Activated CD4-positive, alpha-beta T cell treated with anti-CD3 and anti-CD28 coated beads, Interleukin-2, amount 50 U/mL, for 4 hours (primary cell): ENCODE data around the gene EYA2.

Experiments
- DNase-seq, 2 experiments: peaks; one replicate each; pipeline ENCODE4 v3.0.0-alpha.2; 2020

EYA2 gene

GRCh38 chr20:47042464-47042863 lies 147.8 kb downstream of the EYA2 start:
- DNase-seq: no peak

GRCh38 chr20:47043086-47043485 lies 148.4 kb downstream of the EYA2 start:
- no peak for DNase-seq

- DNase-seq: no peak
Observed at GRCh38 chr20:47044938-47045337, 150.3 kb downstream of the EYA2 start.

- DNase-seq: no peak
Observed at GRCh38 chr20:47048054-47048453, 153.4 kb downstream of the EYA2 start.

GRCh38 chr20:47049771-47050170 lies 155.1 kb downstream of the EYA2 start:
- no peak for DNase-seq

GRCh38 chr20:47050996-47051395 lies 156.4 kb downstream of the EYA2 start:
- no peak for DNase-seq

GRCh38 chr20:47051936-47052526 lies 157.4 kb downstream of the EYA2 start:
- no peak for DNase-seq

GRCh38 chr20:47054506-47054905 lies 159.9 kb downstream of the EYA2 start:
- no peak for DNase-seq

- no peak for DNase-seq
Observed at GRCh38 chr20:47054945-47055344, 160.3 kb downstream of the EYA2 start.

- DNase-seq: no peak
Observed at GRCh38 chr20:47055699-47056369, 161.2 kb downstream of the EYA2 start.

- DNase-seq: no peak
Observed at GRCh38 chr20:47057661-47058060, 163.0 kb downstream of the EYA2 start.

- no peak for DNase-seq
Observed at GRCh38 chr20:47058236-47058635, 163.6 kb downstream of the EYA2 start.

- no peak for DNase-seq
Observed at GRCh38 chr20:47059536-47059935, 164.9 kb downstream of the EYA2 start.

- no peak for DNase-seq
Observed at GRCh38 chr20:47061549-47061948, 166.9 kb downstream of the EYA2 start.

- DNase-seq: no peak
Observed at GRCh38 chr20:47062226-47062890, 167.7 kb downstream of the EYA2 start.

- DNase-seq: no peak
Observed at GRCh38 chr20:47063407-47063806, 168.8 kb downstream of the EYA2 start.

- no peak for DNase-seq
Observed at GRCh38 chr20:47063808-47064207, 169.2 kb downstream of the EYA2 start.

GRCh38 chr20:47066484-47067270 lies 172.0 kb downstream of the EYA2 start:
- DNase-seq: no peak

GRCh38 chr20:47067776-47068175 lies 173.1 kb downstream of the EYA2 start:
- no peak for DNase-seq

- DNase-seq: no peak
Observed at GRCh38 chr20:47070176-47070575, 175.5 kb downstream of the EYA2 start.

- no peak for DNase-seq
Observed at GRCh38 chr20:47071646-47072185, 177.1 kb downstream of the EYA2 start.

- DNase-seq: no peak
Observed at GRCh38 chr20:47073766-47074475, 179.3 kb downstream of the EYA2 start.

- no peak for DNase-seq
Observed at GRCh38 chr20:47075263-47075662, 180.6 kb downstream of the EYA2 start.
